ENCODE data around the gene NTRK3. TPM values are rescaled to one million over a fixed set of nuclear protein-coding genes. Genes with fewer than 3 reads are reported as not detected.

The NTRK3 gene
- total RNA-seq, 2 experiments from 2014 or later = not detected

GRCh38 chr15:87818756-87819155, 437.8 kb downstream of the NTRK3 start:
- Mint-ChIP-seq H3K9me3 (ENCODE audit: insufficient read depth) (no peaks in the 10 kb centered on the region), H3K27ac (no peak overlapping the region), H3K4me1 (ENCODE audit: low read depth) (no peaks in the 10 kb centered on the region), H3K36me3 (ENCODE audit: low read depth) (no peaks in the 10 kb centered on the region), H3K27me3 (ENCODE audit: low read depth) (no peaks in the 10 kb centered on the region), H3K4me3 (no peak overlapping the region)
- DNase-seq = no peak
- ChIA-PET CTCF (no interaction called here), POLR2A (no interaction called here)
- ATAC-seq = no peak

- Mint-ChIP-seq H3K36me3 (ENCODE audit: low read depth) (no peaks in the 10 kb centered on the region), H3K9me3 (ENCODE audit: insufficient read depth) (no peaks in the 10 kb centered on the region), H3K27ac (no peak overlapping the region), H3K4me3 (no peak overlapping the region), H3K27me3 (ENCODE audit: low read depth) (no peaks in the 10 kb centered on the region), H3K4me1 (ENCODE audit: low read depth) (no peaks in the 10 kb centered on the region)
- DNase-seq (no peak), ATAC-seq (no peak)
- ChIA-PET POLR2A (no interaction called here), CTCF (no interaction called here)
Observed at GRCh38 chr15:87817553-87817952, 439.0 kb downstream of the NTRK3 start.

GRCh38 chr15:87816811-87817210, 439.7 kb downstream of the NTRK3 start:
- no peak for ATAC-seq
- H3K4me1 Mint-ChIP-seq (ENCODE audit: low read depth) = no peaks in the 10 kb centered on the region
- no peak overlapping the region for H3K4me3 Mint-ChIP-seq
- ChIA-PET CTCF (no interaction called here), POLR2A (no interaction called here)
- H3K27ac Mint-ChIP-seq = no peak overlapping the region
- no peaks in the 10 kb centered on the region for H3K27me3 Mint-ChIP-seq (ENCODE audit: low read depth)
- no peak for DNase-seq
- H3K9me3 Mint-ChIP-seq (ENCODE audit: insufficient read depth) = no peaks in the 10 kb centered on the region
- H3K36me3 Mint-ChIP-seq (ENCODE audit: low read depth) = no peaks in the 10 kb centered on the region

- POLR2A ChIA-PET = no interaction called here
- Mint-ChIP-seq H3K4me1 (ENCODE audit: low read depth) (no peaks in the 10 kb centered on the region), H3K27me3 (ENCODE audit: low read depth) (no peaks in the 10 kb centered on the region), H3K36me3 (ENCODE audit: low read depth) (no peaks in the 10 kb centered on the region), H3K27ac (no peak overlapping the region), H3K9me3 (ENCODE audit: insufficient read depth) (no peaks in the 10 kb centered on the region), H3K4me3 (no peak overlapping the region)
- no peak for ATAC-seq
- no peak for DNase-seq
- CTCF ChIA-PET = no interaction called here
Observed at GRCh38 chr15:87816016-87816415, 440.5 kb downstream of the NTRK3 start.

Other genes with a start within 250 kb of the NTRK3 start
- 10 to 100 TPM; 28.8 to 31.3 TPM for gene MRPL46, start 210.6 kb upstream of the NTRK3 start, total RNA-seq
- gene MRPS11, start 211.0 kb upstream of the NTRK3 start, total RNA-seq = 10 to 100 TPM; 63.8 to 69.8 TPM